Adrenal gland (tissue), 12 donors: Measurements from ENCODE around the gene ANK2. TPM values are rescaled to one million over a fixed set of nuclear protein-coding genes. Genes with fewer than 3 reads are reported as not detected.

Experiments
- DNase-seq, 7 donors: peaks; one replicate each; pipeline ENCODE4 v3.0.0-alpha.2; 2019 to 2020
- H3K27ac ChIP-seq, 5 donors: fragments of 200-600 bp; sonication (generic) in 4 of 5; 1 replicate in 3 of 5; 2 replicates in 2 of 5; pipeline versions ENCODE4 v1.5.1 to v1.8.0; 2016 to 2020; ENCODE audit warnings: mild to moderate bottlenecking in 1 of 5
- H3K27me3 ChIP-seq: fragments of 200-600 bp; 2 replicates; pipeline ENCODE4 v1.8.0; 2021
- H3K36me3 ChIP-seq, 2 donors: fragments of 200-600 bp; replicated peaks in 1 of 2; 1 replicate in 1 of 2; 2 replicates in 1 of 2; pipeline versions ENCODE4 v1.5.1 to v1.8.0; 2018 to 2022
- H3K4me1 ChIP-seq, 2 donors: fragments of 200-600 bp; replicated peaks in 1 of 2; 1 replicate in 1 of 2; 2 replicates in 1 of 2; pipeline versions ENCODE4 v1.5.1 to v1.8.0; 2018 to 2021
- H3K4me3 ChIP-seq, 4 donors: fragments of 200-600 bp; sonication (generic) in 3 of 4; one replicate each; pipeline ENCODE4 v1.5.1; 2016 to 2018
- H3K9me3 ChIP-seq, 3 donors: fragments of 200-600 bp; sonication (generic) in 1 of 3; replicated peaks in 1 of 3; 1 replicate in 2 of 3; 2 replicates in 1 of 3; pipeline versions ENCODE4 v1.5.1 to v1.8.0; 2016 to 2021
- CTCF ChIP-seq, 6 experiments: fragments of 450-650 bp in 4 of 6; fragments of 200-600 bp in 2 of 6; sonication (generic) in 1 of 6; IDR thresholded peaks; 1 replicate in 5 of 6; 2 replicates in 1 of 6; pipeline versions ENCODE4 v1.5.1 to v1.8.0; 2016 to 2021; ENCODE audit warnings: antibody characterized with exemption in 6 of 6, mild to moderate bottlenecking in 2 of 6, moderate library complexity in 1 of 6
- POLR2A ChIP-seq, 2 donors: fragments of 450-650 bp; IDR thresholded peaks; one replicate each; pipeline ENCODE4 v1.6.1; 2017; ENCODE audit warnings: antibody characterized with exemption in 2 of 2, mild to moderate bottlenecking in 2 of 2, moderate library complexity in 1 of 2
- WGBS, 4 donors: extraction: QIAGEN DNeasy Blood & Tissue Kit in 2 of 4; methylation state at CpG; one replicate each; pipeline versions ENCODE4 v1.1.5 to v1.1.7; 2013 to 2017; 5-methylcytosine and 5-hydroxymethylcytosine counted together
- intact Hi-C, 2 donors: fragments of 100-400 bp; cut with DNase I; formaldehyde crosslinking; loops; one replicate each; pipeline versions ENCODE4 v1.14.1 to v1.15.0; 2022 to 2023
- polyA plus RNA-seq, 3 donors: library from polyadenylated mRNA; stranded (reverse); fragments of 200-250 nt in 2 of 3; fragments of 350-450 nt in 1 of 3; fragmentation: Illumina TruSeq in 1 of 3; extraction: RNeasy Lipid Tissue Mini Kit (QIAGEN cat#74804) in 1 of 3; gene quantifications; one replicate each; pipeline ENCODE4 v1.2.3, GENCODE V29; 2013 to 2014
- total RNA-seq, 9 donors: library from RNA; depleted of rRNA in 4 of 9; stranded (reverse); fragments of >200 nt in 4 of 9; fragments of 120-200 nt in 1 of 9; fragmentation: NEBNext Ultra II Directional in 1 of 9; extraction: Animal tissue kit (Norgen Biotek cat#: 25700) in 1 of 9; gene quantifications; one replicate each; pipeline versions ENCODE4 v1.1.0 to v1.2.4, GENCODE V29; 2013 to 2023
- donor health status: healthy with polysubstance abuse.
- donor health status: Bipolar disorder and iron deficiency.
- donor health status: DM: yes; HTN: yes; CAD: no.
- donor health status: DM: no; HTN: no; CAD: no.
- donor health status: DM: no; HTN: no; CAD: no.
- donor health status: DM: yes; HTN: yes; CAD: no.

Gene ANK2
- total and polyA plus RNA-seq, 12 donors = 6.5 to 229 (median 56.1) TPM

GRCh38 chr4:113365377-113365776 lies 315.9 kb downstream of the ANK2 start:
- no peak overlapping the region for H3K4me3 ChIP-seq
- intact Hi-C loops = no loop called here
- DNase-seq = no peak
- H3K4me1 ChIP-seq = no peaks in the 10 kb centered on the region
- no peaks in the 10 kb centered on the region for H3K9me3 ChIP-seq
- H3K36me3 ChIP-seq = peaks cover 0 to 31% of the 10 kb centered on the region in 2 donors
- no peak overlapping the region for H3K27ac ChIP-seq
- TF ChIP-seq POLR2A (IDR thresholded peaks at IDR 0.05) (no peak), CTCF (IDR thresholded peaks at IDR 0.05) (no peak)
- no peaks in the 10 kb centered on the region for H3K27me3 ChIP-seq
- WGBS, 4 donors = 68 to 78% (median 72%) methylated on average over 2 of the region's 2 CpGs

DNA sequence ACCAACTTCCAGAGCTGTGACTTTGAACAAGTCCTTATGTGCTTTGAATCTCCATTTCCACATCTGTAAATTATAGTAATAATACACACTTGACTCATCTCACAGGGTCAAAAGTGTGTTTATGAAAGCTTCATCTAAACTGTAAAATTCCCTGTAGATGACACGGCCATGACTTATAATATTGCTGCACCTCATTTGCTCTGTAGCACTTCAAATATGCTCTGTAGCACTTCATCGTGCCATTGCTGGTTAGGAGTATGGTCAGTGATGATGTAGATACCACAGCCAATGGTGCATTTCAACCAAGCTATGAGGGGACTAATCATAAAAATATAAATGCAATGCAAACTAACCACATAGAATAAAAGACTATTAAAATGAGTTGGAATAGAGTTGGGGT lies 318.6 kb downstream of the ANK2 start:
- TF ChIP-seq POLR2A (IDR thresholded peaks at IDR 0.05) (no peak), CTCF (IDR thresholded peaks at IDR 0.05) (no peak)
- WGBS, 4 donors = 87 to 95% (median 91%) methylated on average over 2 of the region's 2 CpGs
- Histone ChIP-seq H3K27ac (no peak overlapping the region), H3K4me1 (no peaks in the 10 kb centered on the region), H3K36me3 (peaks cover 0 to 32% of the 10 kb centered on the region in 2 donors), H3K9me3 (no peaks in the 10 kb centered on the region), H3K27me3 (no peaks in the 10 kb centered on the region), H3K4me3 (no peak overlapping the region)
- intact Hi-C loops = no loop called here
- no peak for DNase-seq

- TF ChIP-seq POLR2A (IDR thresholded peaks at IDR 0.05) = no peak
- no peak for TF ChIP-seq CTCF (IDR thresholded peaks at IDR 0.05)
- intact Hi-C loops = no loop called here
- H3K36me3 ChIP-seq = peaks cover 0 to 35% of the 10 kb centered on the region in 2 donors
- H3K4me3 ChIP-seq = no peak overlapping the region
- no peaks in the 10 kb centered on the region for H3K27me3 ChIP-seq
- DNase-seq = no peak
- H3K4me1 ChIP-seq = peaks cover 0 to 5% of the 10 kb centered on the region in 2 donors
- no peak overlapping the region for H3K27ac ChIP-seq
- no peaks in the 10 kb centered on the region for H3K9me3 ChIP-seq
Observed at GRCh38 chr4:113371111-113371510, 321.7 kb downstream of the ANK2 start.

GRCh38 chr4:113375964-113376666 lies 326.7 kb downstream of the ANK2 start:
- WGBS, 4 donors = 85 to 96% (median 88%) methylated on average over 1 of the region's 1 CpG
- Histone ChIP-seq H3K4me1 (peaks cover 0 to 5% of the 10 kb centered on the region in 2 donors), H3K4me3 (no peak overlapping the region), H3K27me3 (no peaks in the 10 kb centered on the region), H3K9me3 (no peaks in the 10 kb centered on the region), H3K36me3 (peaks cover 0 to 12% of the 10 kb centered on the region in 2 donors), H3K27ac (no peak overlapping the region)
- TF ChIP-seq POLR2A (IDR thresholded peaks at IDR 0.05) = no peak
- no peak for TF ChIP-seq CTCF (IDR thresholded peaks at IDR 0.05)
- no peak for DNase-seq
- intact Hi-C loops = no loop called here
